HG02623 (cell line): Measurements from ENCODE around the gene MASP1.

Experiments
- ATAC-seq: cut with Tn5 transposase; IDR thresholded peaks from one replicate; pipeline ENCODE4 v1.9.1; 2021; ENCODE audit warnings: moderate library complexity; ENCODE audit not compliant: unreplicated experiment

The MASP1 gene, protein sequence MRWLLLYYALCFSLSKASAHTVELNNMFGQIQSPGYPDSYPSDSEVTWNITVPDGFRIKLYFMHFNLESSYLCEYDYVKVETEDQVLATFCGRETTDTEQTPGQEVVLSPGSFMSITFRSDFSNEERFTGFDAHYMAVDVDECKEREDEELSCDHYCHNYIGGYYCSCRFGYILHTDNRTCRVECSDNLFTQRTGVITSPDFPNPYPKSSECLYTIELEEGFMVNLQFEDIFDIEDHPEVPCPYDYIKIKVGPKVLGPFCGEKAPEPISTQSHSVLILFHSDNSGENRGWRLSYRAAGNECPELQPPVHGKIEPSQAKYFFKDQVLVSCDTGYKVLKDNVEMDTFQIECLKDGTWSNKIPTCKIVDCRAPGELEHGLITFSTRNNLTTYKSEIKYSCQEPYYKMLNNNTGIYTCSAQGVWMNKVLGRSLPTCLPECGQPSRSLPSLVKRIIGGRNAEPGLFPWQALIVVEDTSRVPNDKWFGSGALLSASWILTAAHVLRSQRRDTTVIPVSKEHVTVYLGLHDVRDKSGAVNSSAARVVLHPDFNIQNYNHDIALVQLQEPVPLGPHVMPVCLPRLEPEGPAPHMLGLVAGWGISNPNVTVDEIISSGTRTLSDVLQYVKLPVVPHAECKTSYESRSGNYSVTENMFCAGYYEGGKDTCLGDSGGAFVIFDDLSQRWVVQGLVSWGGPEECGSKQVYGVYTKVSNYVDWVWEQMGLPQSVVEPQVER

DNA sequence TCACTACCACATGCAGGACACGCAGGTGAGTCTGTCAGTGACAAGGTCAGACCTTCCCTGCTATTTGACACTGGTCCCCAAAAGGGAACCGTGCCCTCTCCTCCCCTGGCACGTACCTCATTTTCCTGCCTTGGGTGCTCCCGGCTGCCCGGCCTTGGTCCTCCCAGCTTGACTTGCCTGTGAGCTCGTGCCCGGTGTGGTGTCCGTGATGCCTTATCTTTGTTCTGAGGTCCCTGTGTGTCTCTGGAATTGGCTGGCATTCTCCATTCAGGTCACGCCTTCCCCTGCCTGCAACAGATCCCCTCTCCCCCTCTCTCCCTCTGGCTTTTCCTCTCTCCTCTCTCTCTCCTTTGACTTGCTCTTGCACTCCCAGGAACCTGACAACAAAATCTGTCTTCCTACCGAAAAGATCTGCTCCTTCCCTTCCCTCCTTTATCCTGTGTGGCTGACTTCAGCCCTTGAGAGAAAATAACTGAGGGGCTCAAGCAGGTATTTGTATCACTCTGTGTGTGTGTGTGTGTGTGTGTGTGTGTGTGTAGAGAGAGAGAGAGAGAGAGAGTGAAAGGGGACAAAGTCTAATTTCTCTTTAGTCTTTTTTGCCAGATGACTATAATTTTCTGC lies at the start of gene MASP1:
TSS of gene MASP1 (minus strand) at position 226 of the 621 bp plus-strand sequence. CDS start at position 121, 105 bp downstream.
- ATAC-seq: no peak

DNA sequence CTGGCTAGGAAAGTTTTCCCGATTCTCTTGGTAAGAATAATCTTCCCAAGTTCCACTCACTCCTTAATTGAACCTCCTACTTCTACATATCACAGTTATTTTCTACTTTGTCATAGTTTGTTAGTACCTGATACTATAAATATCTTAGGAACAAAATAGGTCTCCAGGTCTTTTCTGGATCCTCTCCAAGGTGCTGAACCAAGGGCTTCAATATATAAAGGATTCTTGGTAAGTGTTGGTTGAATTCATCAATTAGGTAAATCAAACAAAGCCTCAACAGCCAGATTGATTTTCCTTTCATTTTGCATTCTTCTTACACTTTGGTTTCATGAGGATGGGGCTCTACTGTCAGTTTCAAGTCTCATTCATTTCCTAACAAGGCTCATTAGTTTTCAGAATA lies 49.0 kb upstream of the MASP1 start:
- no peak for ATAC-seq

DNA sequence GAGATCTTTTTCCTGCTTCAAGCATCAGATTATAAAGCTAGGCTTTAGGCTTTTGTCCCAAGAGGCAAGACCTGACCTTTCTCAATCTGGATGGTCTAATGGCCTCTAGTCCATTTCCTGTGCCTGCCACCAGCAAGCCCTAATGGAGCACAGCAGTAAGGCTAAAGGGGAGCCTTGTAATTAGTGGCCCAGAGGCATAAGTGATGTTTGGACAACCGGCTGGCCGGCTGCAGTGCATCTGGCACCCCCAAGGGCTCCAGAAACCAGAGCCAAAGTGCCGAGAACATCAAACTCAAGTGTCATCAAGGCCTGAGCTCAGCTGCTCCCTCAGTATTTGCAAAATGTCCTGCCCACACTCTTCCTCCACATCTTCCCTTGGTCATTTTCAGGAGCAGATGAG lies 44.8 kb upstream of the MASP1 start:
- ATAC-seq: no peak

DNA sequence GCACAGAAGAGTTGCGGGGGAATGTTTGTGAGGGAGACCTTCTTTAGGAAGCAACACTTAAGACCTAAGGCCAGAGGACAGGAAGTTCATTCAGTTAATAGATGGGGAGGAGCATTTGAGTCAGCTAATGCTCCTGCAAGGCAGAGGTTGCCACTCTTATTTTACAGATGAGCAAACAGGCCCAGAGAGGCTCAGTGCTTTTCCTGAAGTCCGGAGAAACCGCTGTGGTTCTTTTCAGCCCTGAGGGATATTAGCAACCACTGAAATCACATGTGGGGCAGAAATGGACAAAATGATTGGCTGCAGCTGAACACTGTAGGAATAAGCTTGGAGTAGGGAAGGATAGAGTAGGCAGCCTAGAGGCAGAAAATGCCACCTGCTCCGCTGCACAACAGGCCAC lies 43.4 kb upstream of the MASP1 start:
- no peak for ATAC-seq

DNA sequence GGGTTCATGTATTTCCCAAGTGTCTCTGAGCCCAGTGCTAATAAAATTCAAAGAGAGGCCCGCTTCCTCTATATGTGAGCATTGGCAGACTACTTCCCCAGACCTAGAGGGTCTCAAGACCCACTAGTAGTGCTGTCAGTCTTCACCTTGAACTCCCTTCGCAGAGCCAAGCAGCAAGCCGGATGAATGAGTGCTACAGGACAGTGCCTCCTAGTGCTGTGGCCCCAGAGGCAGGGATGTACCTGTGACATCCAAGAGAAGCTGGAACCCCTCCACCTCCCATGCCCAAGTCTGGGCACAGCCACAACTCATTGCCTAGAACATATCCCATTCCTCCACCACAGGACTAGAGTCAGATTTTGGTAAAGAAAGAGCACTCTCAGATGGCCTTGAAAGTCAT lies 37.2 kb upstream of the MASP1 start:
- no peak for ATAC-seq

DNA sequence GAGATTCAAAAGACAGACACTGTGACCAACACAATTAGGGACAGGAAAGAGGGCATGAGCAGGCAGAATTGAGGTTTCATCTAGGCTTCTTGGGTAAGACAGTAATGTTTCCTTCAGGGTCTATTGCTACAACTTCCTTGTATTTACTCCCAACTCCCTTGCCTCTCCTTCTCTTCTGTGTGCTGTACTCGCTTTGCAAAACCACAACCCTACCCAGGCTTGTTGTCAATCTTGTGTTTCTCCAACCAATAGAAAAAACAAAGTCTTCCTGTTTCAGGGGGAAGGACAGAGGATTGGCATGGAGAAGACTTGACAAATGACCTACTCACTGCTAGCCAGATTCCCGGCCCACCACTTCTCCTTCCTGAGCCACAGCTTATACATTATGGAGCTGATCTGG lies 36.3 kb upstream of the MASP1 start:
- ATAC-seq: no peak

DNA sequence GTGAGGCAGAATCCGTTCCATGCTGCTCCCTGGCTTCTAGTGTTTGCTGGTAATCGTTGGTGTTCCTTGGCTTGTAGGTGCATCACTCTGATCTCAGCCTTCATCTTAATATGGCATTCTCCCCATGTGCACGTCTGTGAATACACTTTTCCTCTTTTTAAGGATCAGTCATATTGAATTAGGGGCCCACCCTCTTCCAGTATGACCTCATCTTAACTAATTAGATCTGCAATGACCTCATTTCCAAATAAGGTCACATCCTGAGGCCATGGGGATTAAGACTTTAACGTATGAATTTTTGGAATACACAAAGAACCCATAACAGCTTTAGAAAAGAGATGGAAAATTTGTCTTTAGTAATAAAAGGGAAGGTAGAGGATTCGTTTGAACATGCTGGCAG lies 34.1 kb upstream of the MASP1 start:
- ATAC-seq: no peak

DNA sequence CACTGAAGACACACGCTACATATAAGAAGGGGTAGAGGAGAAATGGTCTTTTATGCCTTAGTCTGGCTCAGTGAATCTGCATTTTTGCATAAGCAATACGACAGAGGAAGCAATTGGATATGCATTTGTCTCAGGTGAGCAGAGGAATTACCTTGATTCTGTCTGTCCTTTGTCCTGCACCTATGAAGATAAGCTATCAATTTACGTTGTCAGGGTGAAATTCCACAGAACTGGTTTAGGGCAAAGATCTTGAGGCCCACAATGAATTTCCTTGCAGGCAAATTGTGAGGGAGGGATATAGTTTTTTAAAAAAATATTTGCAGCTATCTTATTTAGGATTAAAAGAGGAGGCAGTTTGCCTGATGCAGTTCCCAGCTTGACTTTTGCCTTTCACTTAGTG lies 31.6 kb upstream of the MASP1 start:
- ATAC-seq: no peak

DNA sequence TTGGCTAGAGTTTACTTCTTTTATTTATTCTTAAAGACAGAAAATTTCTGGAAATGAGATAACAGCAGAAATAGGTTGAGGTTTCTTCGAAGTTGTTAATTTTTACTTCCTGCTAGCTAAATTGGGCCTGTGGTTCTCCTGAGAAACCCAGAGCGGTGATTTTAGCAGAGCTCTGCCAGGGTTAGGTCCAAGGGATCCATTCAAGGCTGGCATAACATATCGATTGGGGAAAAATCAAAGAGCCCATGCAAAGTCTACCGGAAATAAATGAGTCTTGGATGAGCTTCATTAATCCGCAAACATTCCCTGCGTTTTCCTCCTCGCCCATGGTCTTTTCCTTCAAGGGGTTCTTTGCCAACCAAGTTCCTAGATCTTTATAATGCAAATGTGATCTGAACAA lies 30.8 kb upstream of the MASP1 start:
- ATAC-seq: no peak

DNA sequence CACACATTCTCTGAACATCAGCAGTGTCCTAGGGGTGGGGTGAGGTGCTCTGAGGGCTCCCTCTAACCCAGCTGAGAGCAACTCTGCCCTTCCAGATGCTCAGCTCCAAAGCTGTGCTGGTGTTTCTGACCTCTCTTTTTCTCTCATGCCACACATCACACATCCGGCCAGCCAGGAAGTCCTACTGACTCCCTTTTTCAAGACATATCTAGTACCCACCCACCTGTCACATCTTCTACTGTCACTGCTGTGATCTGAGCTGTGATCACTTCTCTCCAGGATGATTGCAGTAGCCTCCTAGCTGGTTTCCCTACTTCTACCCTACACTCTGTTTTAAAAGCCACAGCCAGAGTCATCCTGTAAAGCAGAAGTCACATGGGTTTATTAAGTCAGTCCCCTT lies 30.2 kb upstream of the MASP1 start:
- ATAC-seq: no peak

DNA sequence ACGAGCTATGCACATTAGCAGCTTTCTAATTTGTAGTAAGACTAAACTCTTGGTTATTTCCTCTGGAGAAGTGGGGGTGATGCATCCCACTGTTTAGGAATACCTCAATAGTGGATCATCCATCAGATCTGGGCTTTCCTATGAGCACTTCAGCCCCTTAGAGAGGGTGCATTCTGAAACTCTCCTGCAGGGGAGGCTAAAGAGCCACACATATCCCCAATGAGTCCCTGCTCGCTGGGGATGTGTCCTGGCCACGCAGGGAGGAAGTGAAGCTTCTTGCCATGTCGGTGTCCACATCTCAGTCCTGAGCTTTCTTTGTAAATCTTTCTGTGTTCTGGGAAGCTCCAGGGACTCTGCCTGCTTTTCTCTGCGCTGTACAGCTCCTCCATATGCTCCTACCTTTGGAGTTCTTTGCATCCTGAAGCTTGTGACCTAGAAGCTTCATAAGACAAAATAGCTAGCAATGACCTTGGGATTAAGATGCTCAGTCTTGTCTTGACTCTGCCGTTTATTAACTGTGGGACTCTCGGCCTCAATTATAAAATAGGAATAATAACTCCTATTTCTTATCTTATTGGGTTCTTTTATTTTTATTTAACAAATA lies 28.3 kb upstream of the MASP1 start:
- ATAC-seq: peak; percentile 82

DNA sequence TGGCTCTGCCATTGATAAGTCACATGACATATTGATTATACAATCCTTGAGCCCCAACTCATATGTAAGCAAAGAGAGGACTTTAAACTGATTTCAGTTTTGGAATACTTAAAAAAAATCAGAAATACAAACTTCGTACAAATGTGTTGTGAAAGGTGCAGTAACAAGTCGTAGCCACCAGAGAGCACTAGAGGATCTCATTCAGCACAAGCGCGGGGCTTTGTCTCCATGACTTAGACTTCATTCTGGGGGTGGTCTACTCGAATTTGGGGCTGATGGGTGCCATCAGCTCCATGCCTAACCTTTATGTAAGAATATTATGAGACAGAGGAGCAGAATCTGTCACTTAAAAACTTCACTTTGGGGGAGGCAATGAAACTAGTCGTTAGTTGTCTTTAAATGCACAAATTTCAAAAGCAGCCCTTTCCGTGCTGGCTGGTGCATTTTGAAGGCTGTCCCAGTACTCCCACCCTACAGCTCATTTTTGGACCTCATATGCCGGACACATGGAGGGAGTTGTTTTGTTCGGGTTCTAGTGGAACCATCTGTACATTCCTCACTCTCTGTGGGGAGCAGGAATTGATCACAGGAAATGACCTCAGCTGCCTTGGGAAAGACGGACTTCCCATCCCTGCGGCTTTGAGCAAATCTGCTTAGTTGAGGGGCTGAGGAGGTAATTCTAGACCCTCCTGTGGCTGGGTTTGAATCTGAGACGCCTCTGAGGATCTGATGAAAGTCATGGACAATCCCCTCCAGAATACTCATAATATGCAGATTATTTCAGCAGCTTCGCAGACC lies 27.5 kb upstream of the MASP1 start:
- ATAC-seq: no peak

DNA sequence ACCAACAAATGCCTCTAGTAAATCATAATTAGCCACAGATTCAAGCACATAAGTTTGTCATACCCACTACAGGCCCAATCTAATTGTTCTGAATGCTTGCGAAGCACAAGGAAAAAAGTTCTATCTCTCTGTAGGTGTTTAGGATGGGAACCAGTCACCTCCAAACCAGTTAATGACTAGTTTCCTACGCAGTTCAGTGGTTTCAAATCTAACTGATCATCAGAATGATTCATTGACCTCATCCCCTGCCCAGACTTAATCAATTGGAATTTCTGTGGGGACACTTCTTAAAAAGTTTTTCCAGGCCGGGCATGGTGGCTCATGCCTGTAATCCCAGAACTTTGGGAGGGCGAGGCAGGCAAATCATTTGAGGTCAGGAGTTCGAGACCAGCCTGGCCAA lies 24.3 kb upstream of the MASP1 start:
- no peak for ATAC-seq

DNA sequence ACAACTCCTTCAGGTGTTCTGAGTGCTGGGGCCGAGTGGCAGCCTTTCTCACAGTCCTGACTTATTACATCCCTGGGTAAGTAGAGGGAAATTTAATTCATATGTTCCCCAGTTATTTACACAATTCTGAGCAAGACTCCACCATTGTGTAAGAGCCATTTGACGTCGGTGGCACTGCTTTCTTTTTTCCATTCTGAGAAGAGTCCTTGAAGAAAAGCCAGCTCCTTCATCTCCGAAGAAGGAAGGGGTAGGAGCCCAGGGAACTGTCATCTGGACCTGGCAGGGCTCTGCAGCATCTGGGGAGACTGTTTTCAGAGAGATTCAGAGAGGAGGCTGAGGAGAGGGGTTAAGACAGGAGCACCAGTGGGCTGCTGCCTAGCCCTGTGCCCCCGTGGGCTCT lies 22.6 kb upstream of the MASP1 start:
- no peak for ATAC-seq

DNA sequence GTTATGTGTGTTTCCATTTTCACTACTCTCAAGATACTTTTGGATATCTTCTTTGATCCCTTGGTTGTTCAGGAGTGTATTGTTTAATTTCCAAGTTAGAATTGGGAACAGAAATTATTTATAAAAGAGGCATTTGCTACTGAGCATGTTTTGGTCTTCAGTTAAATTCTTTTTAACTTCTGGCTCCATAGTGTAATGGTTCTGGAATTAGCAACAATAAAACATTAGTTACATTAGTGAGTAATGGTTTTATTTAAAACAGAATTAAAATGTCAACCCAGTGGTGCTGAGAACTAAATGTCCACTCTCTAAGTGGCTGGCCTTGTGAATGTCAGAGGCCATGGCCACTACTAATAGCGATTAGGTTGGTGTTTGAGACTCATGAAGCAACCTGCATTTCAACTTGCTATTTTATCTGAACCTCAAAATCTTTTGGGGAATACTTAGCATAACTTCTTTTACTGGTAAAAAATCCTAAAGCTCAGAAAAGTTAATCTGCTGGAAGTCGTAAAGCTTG lies 19.5 kb upstream of the MASP1 start:
- no peak for ATAC-seq

DNA sequence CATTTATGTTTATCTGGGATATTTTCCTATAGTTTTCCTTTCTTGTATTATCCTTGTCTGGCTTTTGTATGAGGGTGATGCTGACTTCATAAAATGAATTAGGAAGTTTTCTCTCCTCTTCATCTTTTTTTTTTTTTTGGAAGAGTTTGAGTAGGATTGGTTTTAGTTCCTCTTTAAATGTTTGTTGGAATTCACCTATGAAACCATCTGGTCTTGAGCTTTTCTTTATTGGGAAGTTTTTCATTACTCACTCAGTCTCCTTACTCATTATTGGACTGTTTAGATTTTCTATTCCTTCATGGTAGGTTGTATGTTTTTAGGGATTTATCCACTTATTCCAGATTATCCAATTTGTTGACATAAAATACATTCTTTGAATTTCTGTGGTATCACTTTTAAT lies 18.7 kb upstream of the MASP1 start:
- ATAC-seq: no peak

DNA sequence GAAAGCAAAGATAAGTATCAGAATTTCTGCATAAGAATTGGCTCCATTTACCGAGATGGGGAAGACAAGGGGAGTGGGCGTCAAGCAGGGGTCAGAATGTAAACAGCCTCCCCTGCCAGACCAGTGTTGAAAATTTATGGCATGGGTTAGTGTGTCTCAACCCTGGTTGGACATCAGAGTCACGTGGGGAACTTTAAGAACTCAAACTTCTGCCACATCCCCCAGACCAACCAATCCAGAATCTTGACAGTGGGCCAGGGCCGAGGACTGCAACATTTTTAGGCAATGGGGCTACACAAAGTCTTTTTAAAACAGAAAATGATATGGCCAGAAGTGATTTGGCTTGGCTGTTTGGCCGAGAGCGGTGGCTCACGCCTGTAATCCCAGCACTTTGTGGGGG lies 14.3 kb upstream of the MASP1 start:
- ATAC-seq: no peak

DNA sequence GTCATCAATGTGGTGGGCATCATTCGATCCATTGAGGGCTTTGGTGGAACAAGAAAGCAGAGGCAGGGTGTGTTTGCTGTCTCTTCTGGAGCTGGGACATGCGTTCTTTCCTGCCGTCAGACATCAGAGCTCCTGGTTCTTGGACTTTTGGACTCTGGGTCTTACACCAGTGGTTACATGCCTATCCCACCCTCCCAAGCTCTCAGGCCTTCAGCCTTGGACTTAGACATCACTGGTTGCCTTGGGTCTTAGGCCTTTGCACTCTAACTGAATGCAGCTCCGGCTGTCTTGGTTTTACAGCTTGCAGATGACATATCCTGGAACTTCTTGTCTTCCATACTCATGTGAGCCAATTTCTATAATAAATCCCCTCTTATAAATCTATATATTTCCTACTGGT lies 8.1 kb upstream of the MASP1 start:
- no peak for ATAC-seq

DNA sequence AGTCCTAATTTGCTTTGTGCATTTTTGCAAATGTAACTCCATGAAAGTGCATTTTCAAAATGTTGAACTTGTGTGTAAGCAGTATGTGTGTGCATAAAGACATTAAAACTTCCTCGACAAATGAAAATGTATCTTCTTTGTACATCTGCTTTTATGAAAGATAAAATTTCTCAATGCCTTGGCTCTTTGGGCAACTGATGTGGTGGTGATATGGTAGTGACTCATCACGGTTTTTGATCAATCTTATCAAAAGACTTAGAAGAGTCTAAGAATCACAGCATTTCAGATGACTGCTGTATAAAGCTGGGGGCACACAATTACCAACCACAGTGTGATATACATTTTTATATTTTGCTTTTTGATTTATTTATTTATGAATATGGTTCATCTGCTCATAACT lies 5.4 kb upstream of the MASP1 start:
- ATAC-seq: no peak

DNA sequence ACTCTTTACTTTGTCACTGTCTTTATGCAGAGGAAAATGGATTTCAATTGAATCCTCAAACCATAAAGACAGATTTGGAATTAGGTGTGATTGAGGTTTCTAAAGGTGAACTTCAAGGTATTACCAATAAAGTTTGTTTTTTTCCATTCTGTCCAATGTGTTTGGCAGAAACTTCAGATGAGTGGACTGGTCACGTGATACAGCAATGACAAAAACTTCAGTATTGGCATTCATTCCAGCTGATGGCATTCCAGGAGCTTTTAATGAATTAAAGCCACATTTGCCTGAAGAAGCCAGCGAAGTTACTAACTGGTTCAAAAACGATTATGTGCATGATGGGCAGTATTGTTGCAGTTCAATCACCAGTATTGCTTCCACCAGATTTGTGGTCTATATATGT lies 4.5 kb upstream of the MASP1 start:
- no peak for ATAC-seq
